ENCODE measurements around the gene RSAD2.

RSAD2 gene

DNA sequence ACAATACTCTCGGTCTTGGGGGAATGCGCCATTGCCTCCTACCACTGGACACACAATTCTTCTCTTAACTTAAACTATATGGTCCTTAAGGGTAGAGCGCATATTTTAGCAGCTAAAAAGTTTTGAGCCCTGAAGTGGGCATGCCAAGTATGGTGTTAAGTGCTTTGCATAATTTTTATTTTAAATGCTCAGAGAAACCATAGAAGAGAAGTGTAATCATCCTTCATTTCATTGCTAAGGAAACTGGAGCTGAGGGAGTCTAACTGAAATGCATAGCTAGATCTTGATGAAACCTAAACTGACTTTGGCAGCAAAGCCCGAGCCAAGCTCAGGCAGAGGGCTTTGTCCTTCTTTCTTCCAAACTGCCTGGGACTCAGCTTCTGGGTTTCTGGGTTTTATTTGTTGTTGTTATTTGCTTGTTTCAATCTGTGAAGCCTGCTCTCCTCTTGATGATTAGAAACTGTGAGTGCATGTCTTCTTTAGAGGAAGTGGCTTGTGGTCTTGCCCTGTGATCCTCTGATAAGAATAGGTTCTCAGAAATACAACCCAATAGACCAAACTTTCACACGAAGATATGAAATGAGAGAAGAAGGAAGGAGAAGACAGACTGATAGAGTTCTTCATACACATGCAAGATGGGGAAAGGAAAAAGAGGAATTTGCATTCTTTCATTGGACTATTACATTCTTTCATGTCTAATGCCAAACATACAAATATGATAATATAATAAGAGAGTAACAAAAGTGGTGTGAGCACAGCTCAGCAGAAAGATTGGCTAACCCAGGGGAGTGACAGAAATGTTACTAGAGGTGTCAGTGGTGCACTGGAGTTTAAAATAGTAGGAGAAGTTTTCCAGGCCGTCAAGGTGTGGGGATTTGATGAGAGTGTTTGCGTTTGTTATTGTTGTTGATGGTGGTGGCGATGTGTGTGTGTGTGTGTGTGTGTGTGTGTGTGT, 32.1 kb downstream of the RSAD2 start:
- DNase-seq, result no peak

DNA sequence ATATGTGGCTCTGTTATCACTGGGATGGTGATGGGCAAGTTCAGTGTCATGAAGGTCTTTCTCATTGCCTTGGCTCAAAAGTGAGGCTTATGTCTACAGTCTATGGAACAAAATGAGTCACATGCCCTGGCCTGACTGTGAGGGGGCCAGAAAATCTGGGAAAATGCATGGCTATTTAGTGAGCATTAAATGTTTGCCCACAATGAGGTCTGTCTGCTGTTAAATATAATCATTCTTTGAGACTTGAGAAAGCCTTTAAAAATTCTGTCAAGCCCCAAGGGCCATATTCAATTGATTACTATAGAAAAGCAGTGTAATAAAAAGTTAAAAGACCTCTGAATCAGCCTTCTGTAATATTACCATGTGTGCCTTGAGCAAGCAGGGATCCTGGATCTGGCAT, 34.1 kb downstream of the RSAD2 start:
- DNase-seq, result no peak

DNA sequence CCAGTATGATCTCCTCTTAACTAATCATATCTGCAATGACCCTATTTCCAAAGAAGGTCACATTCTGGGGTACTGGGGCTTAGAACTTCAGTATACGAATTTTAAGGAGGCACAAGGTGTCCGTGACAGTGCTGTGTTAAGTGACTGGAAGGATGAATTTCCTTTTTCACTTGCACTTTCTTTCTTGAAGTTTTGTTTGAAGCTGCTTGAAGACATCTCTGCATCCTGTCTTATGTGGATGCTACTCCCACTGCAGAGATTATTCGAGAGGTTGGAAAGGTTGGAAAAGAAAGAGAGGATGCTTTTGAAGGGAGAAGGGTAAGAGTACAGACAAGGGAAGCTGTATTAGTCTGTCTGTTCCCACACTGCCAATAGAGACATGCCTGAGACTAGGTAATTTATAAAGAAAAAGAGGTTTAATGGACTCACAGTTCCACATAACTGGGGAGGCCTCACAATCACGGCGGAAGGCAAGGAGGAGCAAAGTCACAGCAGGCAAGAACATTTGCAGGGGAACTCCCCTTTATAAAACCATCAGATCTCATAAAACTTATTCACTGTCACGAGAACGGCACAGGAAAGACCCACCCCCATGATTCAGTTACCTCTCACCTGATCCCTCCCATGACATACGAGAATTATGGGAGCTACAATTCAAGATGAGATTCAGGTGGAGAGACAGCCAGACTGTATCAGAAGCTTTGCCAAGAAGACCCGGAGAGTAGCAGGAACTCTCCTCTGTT, 36.0 kb downstream of the RSAD2 start:
- no peak for DNase-seq

DNA sequence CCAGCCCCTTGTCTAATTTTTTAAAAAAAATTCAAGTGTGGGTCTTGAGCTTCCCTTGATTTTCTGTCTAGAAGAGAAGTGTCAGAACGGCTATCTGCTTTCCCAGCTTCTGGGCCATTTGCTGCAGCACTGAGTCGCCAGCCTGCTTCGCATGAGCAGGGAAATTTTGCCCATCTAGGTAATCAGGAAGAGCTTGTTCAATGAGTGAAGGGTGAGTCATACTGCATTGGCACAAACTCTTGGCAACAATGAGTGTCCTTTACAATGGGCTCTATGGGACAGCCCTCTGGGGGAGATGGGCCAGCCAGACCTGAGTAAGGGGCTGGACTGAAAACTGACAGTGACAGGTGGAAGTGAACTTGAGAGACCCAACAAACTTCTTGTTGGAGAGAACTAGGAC, 37.3 kb downstream of the RSAD2 start:
- peak; percentile 30 for DNase-seq

DNA sequence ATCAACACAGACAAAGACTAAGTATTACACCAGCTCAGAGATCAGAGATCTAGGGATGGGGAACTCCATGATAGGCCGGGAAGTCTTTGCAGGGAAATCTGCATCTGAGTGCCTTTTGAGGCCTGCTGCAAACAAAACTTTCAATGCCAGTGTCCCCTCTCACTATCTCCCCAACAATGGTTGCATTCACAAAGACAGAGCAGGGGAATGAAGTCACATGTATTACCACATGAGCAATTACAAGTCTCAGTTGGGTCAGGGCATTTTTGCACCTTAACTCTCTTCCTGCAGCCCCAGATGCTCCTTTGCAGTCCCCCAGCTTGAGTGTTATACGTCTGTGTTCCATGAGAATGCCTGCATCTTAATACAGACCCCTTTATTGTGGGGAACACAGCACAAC, 37.8 kb downstream of the RSAD2 start:
- no peak for DNase-seq

DNA sequence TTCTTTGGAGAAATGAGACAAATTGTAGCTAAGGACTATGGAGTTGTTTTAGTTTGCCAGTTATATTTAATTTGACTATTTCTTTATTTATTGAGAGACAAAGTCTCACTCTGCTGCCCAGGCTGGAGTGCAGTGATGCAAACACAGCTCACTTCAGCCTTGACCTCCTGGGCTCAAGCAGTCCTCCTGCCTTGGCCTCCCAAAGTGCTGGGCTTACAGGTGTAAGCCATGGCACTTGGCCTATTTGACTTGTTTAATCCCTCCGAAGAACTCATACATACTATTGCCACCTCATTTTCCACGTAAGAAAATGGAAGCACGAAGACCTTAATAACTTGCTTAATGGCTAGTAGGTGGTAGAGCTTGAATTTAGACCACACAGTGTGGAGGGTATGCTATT, 38.6 kb downstream of the RSAD2 start:
- DNase-seq, result no peak

DNA sequence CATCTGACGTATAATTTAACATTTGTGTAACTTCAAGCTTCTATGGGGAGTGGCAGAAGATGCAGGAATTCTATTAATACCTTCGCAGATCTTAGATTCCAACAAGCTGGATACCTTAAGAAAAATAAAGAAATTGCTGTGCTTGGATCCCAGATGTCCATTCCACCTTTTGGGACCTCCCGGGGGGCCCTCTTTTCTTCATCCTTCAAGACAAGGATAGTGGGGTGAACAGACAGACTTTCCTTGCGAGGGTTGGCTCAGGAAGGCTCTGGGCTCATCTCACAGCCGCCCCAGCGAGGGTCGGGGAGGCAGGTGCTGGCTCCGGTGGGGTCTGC, 39.1 kb downstream of the RSAD2 start:
- no peak for DNase-seq

DNA sequence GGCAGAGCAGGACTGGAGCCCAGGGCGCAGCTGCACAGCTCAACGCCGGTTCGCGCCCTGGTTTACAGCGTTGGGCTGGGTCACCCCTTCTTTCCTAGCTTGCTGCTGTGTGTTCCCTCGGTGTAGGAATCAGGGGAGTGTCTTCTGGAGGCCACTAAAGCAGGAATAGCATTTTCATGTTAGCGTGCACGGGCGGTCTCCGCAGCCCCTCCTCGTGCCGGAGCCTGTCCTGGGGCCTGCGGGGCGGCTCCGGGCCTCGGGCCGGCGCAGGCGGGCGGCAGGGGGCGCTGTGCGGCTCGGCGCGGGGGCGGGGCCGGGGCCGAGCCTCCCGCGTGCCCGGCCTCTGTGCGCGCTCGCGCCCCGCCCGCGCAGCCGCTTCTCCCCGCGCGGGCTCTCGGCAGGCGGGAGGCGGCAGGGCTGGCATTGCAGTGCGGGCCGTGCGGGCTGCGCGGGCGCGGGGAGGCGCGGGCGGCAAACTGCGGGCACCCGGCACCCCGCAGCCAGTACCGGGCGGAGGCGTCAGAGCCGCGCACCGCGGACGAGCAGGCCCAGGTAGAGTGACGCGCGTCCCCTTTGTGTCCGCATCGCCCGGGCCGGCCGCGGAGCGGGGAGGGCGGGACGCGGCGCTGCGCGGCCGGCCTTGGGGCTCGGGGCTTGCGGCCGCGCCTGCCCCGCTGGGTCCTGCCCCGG, 39.6 kb downstream of the RSAD2 start, which contains the start of gene RNF144A:
RNF144A (plus strand) TSS at position 342 of the 690 bp plus-strand sequence. CDS start 79,515 bp downstream, outside the sequence.
- peak; percentile 54 for DNase-seq

DNA sequence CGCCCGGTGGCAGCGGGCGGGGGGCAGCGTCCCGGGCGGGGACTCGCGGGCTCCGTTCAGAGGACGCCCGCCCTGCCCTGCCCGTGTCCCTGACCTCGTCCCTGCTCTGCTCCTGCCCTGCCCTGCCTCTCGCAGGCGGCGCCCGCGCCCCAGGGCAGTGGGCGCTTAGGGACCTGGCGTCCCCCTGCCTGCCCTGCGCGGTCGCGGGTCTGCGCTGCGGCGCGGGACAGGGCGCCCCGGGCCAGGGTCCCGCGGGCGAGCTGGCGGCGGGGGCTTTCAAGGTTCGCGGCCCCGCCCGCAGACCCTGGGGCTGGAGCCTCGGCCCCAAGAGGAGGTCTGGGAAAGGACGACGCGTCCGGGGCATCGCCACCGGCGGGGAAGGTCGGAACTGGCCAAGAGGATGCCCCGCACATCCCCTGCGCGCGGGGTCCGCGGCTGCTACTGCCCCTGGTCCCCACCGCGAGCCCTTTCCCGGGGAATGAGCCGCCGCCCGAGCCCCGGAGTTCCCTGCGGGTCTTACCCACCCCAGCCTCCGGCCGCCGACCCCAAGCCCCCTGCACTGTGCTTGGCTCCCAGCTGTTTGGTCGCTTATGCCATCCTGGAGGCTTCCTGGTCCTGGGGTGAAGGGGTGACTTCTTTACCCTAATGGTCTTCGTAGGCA, 40.3 kb downstream of the RSAD2 start:
- DNase-seq, result no peak

DNA sequence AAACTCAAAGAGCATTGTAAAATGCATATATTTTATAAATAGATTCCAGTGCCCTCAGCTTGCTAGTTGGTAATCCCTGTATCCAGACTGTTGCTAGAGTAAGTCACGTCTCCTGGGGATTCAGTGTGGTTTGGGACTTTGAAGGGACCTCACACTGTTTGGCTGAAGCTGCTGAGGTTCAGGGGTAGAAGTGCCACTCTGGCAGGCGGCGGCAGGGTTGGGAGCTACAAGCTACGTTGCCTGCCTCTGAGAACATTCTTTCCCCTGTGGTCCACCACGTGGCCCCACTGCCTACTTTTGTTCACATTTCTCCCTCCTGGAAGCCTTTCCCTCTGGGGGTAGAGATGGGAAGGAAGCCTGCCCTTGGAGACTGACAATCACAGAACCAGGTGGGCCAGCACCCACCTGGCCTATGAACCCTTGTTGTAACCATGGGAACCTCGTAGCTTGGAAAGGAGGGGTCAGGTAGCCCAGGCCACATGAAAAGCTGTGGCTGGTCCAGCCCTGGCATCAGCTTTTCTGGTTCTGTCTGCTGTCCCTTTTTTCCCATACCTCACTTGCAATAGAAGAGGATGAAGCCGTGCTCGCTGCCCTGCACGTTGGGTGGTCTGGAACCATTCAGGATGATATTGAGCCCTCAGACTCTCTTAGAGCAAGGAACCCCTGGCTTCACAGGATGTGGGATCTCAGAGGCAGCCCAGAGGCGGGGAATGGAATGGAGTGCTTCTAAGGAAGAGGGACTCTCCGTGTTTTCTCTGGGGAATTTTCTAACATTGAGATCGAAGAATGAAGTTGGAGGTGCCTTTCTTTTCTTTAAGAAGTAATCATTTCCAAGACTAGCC, 42.5 kb downstream of the RSAD2 start:
- peak; percentile 31 for DNase-seq

DNA sequence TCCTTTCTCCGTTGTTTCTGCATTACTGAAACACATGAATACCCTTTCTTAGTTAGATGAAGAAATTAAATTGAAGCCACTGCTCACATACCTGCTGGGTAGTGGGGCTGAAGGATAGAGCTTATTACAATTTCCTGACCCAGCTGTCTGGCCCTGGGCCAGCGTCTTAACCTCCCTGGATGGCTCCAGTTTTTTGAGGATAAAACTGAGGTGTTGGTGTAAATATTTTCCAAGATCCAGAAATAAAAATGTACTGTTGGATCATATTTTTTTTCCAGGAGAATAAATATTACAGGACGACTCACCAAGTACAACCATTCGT, 43.1 kb downstream of the RSAD2 start:
- DNase-seq, result no peak

DNA sequence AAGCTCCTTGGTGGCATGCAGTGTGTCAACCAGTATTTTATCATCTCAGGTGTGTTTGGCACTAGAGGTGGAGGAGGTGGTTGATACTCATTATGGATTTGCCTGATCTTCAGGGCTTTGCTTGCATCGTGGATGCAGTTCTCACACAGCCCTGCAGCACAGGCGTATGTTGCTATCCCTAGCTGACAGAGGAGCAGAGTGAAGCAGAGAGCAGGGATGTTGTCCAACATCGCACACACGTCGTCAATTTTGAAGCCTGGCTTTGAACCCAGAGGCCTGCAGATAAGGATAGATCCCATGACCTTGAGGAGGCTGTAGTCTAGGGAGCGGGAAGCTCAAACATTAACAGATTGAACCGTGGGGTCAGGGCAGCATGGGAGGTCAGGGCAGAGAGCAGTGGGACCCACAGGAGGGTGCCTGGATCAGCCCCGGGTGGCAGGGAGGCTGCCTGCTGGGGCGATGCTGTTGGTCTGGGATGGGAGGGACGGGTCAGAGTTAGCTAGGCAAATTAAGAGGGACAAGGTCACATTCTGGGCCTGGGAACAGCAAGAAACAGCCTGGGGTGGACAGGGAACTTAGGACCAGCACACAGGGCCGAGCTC, 43.8 kb downstream of the RSAD2 start:
- DNase-seq, result no peak

DNA sequence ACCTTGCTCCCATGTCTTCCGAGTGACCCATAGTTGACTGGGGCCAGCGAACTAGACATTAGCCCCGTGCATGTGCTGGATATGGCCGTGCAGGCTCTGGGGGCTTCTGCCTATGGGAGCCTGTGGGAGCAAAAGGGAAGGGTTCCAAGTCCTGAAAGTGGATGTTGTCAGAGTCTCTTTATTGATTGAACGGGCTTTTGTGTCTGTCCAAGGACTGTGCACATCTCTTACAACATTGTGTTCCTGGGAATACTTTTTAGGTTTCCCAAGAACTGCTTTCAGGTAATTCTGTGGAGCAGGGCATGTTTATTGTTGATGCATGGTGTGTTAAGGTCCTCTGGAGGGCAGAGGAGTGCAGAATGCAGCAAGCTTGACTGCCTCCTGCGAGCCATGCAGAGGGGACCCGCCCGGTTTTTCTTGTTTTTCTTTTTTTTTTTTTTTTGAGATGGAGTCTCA, 44.7 kb downstream of the RSAD2 start:
- DNase-seq, result no peak

DNA sequence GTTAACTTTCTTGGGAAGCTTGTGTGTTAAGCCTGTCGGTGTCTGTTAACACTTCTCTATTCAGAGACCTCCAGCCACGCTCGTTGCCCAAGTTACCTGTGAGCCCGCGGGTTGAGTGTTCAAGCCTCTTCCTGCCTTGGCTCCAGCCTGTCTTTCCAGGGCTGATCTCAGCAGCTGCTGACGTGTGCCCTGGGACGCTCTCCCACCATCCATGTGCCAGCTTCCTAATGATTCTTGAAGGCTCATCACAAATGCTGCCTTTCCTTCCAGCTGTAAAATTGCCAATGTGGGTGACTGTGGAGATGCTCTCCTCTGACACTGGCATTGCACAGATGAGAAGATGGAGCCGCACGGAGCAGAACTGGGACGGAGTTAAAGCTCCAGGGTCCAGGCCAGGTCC, 45.7 kb downstream of the RSAD2 start:
- no peak for DNase-seq

DNA sequence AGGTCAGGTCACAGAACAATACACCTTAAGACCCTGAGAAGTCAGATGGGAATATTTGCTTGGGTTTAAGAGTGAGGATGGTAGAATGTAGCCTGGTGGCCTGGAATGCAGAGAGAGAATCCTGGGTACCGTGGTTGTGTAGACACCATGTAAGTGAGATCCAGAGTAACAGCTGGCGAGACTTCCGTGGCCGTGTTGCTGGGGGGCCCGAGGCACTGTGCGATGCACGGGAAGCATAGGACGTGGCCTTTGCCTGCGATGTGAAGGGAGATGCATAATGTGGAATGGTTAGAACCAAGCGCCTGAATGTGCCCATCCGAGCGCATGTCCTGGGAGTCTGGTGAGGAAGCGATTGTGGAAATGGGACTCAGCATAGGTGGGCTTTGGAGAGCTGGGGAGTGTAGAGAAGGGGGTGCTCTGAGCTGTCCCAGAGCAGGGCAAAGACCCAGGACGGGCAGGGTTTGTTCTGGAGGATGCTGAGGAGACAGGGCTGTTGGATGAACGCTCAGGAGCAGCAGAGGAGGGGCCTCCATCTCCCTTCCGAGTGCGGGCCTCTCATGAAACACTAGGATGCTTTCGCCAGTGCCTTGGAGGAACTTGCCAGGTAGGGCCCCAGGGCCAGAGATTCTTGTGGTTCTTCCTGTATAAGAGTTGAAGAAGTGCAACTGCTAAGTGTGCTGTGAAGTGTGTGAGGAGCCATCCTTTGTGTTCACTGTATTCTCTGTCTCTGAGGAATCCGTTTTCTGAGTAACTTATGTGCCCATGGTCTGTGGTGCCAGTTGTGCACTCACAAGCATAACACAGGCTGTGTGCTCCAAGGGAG, 46.7 kb downstream of the RSAD2 start:
- DNase-seq, result no peak

DNA sequence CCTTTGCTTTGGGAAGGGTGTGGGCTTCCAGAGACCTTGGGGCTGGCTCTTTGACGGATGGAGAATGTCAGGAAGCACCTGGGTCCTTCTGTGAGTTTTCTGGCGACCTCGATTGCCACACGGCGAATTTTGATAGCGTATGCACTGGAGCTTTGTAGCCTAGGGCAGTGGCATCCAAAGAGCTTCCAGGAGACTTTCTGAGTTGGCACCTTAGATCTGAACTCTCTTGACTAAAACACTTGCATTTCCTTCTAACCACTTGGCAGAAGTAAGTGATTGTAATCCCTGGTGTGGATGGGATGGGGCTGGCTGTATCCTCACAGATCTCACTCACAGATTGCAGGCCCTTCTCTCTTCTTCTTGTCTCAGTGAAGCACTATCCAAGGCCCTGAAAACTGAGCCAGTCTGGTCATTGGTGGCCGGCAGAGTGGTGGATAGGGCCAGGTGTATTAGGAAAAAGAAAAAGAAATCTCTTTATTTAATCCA, 47.4 kb downstream of the RSAD2 start:
- no peak for DNase-seq

DNA sequence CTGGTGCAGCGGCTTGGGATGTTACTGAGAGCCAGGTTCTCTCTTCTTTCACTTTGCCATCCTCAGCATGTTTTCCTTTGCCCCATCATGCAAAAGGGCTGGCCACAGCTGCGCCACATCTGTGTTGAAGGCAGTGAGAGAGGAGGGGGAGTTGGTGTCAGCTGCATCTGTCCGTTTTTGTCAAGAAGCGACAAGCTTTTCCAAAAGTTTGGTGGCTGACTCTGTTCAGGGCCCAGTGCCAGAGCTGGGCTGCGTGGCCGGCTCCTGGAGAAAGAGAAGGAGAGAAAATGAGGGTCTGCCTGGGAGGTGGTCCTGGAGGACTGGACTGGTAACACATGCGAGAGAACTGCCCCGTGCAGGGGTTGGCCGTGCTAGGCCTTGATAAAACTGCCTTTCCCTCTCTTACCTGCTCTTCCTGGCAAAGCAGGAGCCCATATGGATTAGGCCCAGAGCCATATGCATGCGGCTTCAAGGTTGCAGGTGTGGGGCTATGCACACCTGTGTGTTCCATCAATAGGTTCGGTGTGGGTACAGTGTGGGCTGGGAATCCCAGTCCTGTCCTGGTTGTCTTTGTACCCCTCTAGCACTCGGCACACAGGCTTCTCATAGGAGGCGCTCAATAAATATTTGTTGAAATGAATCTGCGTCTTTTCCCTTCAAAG, 48.6 kb downstream of the RSAD2 start:
- DNase-seq, result no peak

DNA sequence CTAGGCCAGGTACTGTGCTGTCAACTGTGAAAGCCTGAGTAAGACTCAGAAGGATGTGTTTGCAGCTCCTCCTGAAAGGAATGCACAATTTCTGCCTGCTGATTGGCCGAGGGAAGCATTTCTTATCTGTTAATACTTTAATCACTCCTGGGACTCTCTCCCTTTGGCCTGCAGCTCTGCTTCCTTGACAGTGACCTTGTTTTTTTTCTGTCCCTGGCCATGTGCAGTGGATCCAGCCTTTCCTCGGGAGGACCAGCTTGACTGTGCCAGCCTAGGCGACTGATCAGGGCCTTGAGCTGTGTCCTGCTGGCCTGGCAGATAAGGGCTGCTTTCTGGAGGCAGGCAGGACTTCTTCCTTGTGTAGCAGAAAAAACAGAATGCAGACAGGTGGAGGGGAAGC, 49.6 kb downstream of the RSAD2 start:
- no peak for DNase-seq

DNA sequence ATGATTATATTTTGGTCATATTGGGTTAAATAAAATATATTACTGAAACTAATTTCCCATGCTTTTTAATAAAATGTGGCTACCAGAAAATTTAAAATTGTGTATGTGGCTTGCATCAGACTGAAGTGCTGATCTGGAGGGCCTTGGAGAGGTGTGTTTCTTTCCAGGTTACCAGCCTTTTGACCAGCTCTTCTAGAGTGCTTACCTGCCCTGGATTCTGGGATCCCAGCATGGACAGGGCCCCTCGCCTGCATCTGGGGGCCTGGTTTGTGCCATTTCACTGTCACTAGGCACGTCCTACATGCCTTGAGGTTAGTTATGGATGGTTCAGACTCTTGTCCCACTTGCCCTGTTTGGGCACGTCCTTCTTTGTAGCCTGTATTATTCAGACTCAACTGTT, 50.2 kb downstream of the RSAD2 start:
- DNase-seq, result no peak

DNA sequence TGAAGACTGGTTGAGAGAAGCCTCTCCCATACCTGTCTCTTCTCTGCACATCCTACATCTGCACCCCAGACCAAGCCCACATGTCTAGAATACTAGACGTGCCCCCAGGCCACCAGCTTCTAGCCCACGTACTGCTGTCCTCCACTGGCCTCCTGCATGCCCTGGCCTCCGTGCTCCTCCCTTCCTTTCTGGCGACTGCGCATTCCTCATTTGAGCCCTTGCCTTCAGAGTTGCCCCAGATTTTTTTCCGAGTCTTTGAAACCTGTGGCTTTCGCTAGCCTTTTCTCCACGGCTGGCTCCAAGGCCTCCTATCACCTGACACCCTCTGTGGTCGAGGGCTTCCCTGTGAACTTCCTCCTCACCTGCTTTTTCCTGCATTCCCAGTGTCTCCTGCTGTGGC, 50.9 kb downstream of the RSAD2 start:
- DNase-seq, result no peak
